IgD-negative memory B cell (primary cell): ENCODE results near the gene SLX4IP. TPM values are rescaled to one million over a fixed set of nuclear protein-coding genes. Genes with fewer than 3 reads are reported as not detected.
"Not testable (repeated sequence)": the region's sequence is repeated elsewhere in the genome, so short reads cannot be mapped to it uniquely, and the experiment has no call there.

Experiments
- H3K27ac Mint-ChIP-seq, 3 donors: one replicate each; pipeline ENCODE4 v1.8.0; 2020 to 2022; ENCODE audit warnings: mild to moderate bottlenecking in 3 of 3, mixed read lengths in 3 of 3, moderate library complexity in 1 of 3
- H3K27me3 Mint-ChIP-seq: one replicate; pipeline ENCODE4 v1.8.0; 2021; ENCODE audit warnings: mixed read lengths
- H3K36me3 Mint-ChIP-seq: one replicate; pipeline ENCODE4 v1.8.0; 2020; ENCODE audit warnings: mild to moderate bottlenecking, mixed read lengths
- H3K4me1 Mint-ChIP-seq, 3 donors: one replicate each; pipeline ENCODE4 v1.8.0; 2020 to 2022; ENCODE audit warnings: mixed read lengths in 3 of 3, mild to moderate bottlenecking in 1 of 3
- H3K4me3 Mint-ChIP-seq, 4 donors: one replicate each; pipeline ENCODE4 v1.8.0; 2020 to 2022; ENCODE audit warnings: mild to moderate bottlenecking in 4 of 4, mixed read lengths in 4 of 4, moderate library complexity in 3 of 4
- H3K9me3 Mint-ChIP-seq, 3 donors: one replicate each; pipeline ENCODE4 v1.8.0; 2020 to 2021; ENCODE audit warnings: mixed read lengths in 3 of 3, mild to moderate bottlenecking in 1 of 3
- polyA plus RNA-seq: library from polyadenylated mRNA; unstranded; fragments of 300-500 nt; fragmentation: Illumina TruSeq; gene quantifications from one replicate; pipeline ENCODE4 v1.2.3, GENCODE V29; 2021

SLX4IP gene
- polyA plus RNA-seq, 1 donor from 2014 or later, result 2.0 TPM

DNA sequence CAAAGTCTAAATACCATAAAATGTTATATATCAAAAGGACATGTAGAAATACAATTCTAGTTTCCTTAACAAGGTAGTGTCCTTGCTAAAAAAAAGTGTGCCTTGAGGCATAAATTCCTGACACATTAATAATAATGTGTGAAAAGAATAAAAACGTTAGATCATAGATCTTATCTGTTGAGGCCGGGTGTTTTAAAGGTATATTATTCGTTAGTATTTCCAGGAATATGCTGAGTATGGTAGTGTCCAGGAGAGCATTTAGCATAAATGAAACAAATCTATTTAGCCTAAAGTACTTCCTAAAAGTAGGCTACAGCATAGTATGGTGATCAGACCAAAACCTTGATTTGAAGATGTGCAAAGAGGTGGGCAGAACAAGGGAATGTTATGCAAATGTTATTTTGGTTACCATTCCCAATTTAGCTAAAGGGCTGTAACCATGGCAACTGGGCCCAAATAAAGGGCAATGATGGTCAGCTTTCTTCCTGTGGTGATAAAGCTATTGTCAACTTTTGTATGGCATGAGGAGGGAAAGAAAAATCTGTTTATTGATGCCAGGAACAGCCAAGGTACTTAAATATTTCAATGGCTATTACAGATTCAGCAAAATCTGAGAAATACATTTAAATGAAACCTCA, 20.0 kb upstream of the SLX4IP start:
- Mint-ChIP-seq H3K4me1 (peaks cover 15 to 22% (median 18%) of the 10 kb centered on the region in 3 donors), H3K9me3 (no peaks in the 10 kb centered on the region), H3K36me3 (peaks cover 7% of the 10 kb centered on the region), H3K4me3 (no peak overlapping the region), H3K27me3 (no peaks in the 10 kb centered on the region), H3K27ac (no peak overlapping the region)

- H3K4me1 Mint-ChIP-seq, result peaks cover 15 to 24% (median 20%) of the 10 kb centered on the region in 3 donors
- not testable (repeated sequence) for H3K27me3 Mint-ChIP-seq, H3K4me3 Mint-ChIP-seq, H3K27ac Mint-ChIP-seq, H3K9me3 Mint-ChIP-seq
- peaks cover 12% of the 10 kb centered on the region for H3K36me3 Mint-ChIP-seq
These were observed 17.9 kb upstream of the SLX4IP start for GRCh38 chr20:10417218-10417617.

- Mint-ChIP-seq H3K9me3 (no peaks in the 10 kb centered on the region), H3K4me1 (peaks cover 15 to 24% (median 19%) of the 10 kb centered on the region in 3 donors), H3K36me3 (peaks cover 12% of the 10 kb centered on the region), H3K27ac (no peak overlapping the region), H3K27me3 (no peaks in the 10 kb centered on the region), H3K4me3 (no peak overlapping the region)
These were observed 15.5 kb upstream of the SLX4IP start for GRCh38 chr20:10419550-10420133.

DNA sequence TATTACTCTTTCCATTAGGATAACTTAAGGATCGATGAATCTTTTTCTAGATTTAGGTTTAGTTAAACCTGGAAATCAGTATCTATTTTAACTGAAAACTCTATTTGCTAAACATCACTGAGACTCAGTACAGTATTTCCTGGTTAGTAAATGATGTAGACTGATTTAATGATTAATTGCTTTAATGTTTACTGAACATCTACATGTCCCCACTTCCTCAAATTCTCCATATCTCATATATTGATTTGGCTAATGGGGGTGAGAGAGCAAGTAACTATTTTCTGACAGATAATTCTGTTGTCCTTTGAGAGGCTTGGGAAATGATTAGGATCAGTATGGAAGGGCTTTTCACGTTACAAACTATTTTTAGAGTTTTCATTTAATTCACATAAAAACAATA, 11.4 kb upstream of the SLX4IP start:
- Mint-ChIP-seq H3K27me3 (no peaks in the 10 kb centered on the region), H3K9me3 (no peaks in the 10 kb centered on the region), H3K4me1 (peaks cover 4 to 11% (median 11%) of the 10 kb centered on the region in 3 donors), H3K27ac (no peak overlapping the region), H3K4me3 (no peak overlapping the region), H3K36me3 (peaks cover 5% of the 10 kb centered on the region)

- no peaks in the 10 kb centered on the region for H3K9me3 Mint-ChIP-seq
- no peaks in the 10 kb centered on the region for H3K27me3 Mint-ChIP-seq
- no peaks in the 10 kb centered on the region for H3K36me3 Mint-ChIP-seq
- no peak overlapping the region for H3K4me3 Mint-ChIP-seq
- H3K27ac Mint-ChIP-seq, result peak overlapping the region in 1 of 3 donors; percentile 49
- peaks cover 32 to 33% (median 33%) of the 10 kb centered on the region in 3 donors for H3K4me1 Mint-ChIP-seq
These were observed 7.9 kb upstream of the SLX4IP start for GRCh38 chr20:10427060-10427692.

DNA sequence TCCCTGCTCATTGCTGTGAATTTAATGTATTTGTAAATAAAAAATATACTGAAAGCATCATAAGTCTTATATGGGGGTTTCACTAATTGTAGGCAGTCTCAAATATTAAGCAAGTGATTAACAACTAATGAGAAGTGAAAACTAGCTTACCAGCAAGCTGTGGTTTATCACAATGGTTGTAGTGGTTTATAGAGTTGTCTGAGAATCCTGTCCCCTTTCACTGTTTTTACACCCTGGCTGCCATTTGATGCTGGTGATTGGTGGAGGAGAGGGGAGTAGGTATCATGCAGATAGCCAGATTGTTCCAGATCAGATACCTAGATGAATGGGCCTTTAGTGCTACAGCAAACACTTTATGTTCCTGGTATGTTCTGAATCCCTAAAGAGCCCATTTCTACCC, 7.1 kb upstream of the SLX4IP start:
- Mint-ChIP-seq H3K27me3 (no peaks in the 10 kb centered on the region), H3K9me3 (no peaks in the 10 kb centered on the region), H3K27ac (peak overlapping the region in 1 of 3 donors; percentile 49), H3K4me1 (peaks cover 33 to 35% (median 34%) of the 10 kb centered on the region in 3 donors), H3K36me3 (no peaks in the 10 kb centered on the region), H3K4me3 (peak overlapping the region in 1 of 4 donors; percentile 28)

DNA sequence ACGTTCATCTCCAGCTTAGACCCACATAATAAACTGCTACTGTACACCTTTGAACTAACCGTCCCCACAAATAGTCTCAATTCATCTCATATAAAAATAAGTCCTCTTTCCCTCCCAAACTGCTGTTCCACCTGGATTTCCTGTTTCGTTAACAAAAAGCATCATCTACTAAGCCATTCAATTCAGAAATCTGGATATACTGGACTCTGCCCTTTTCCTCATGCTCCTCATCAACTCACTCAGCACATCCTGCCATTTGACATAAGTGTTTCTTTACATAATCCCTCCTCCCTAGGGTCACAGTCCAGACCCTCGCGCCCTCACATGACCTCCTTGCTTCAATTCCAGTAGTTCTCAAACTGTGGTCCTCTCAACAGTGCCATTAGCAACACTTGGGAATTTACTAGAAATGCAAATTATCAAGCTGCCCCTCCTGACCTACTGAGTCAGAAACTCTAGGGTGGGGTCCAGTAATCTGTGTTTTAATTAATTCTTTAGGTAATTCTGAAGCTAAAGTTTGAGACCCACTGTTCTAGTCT, 5.6 kb upstream of the SLX4IP start:
- no peaks in the 10 kb centered on the region for H3K27me3 Mint-ChIP-seq
- H3K27ac Mint-ChIP-seq, result peak overlapping the region in 2 of 3 donors; percentile 21 to 46
- peak overlapping the region in 2 of 4 donors; percentile 3 to 32 for H3K4me3 Mint-ChIP-seq
- no peaks in the 10 kb centered on the region for H3K9me3 Mint-ChIP-seq
- H3K4me1 Mint-ChIP-seq, result peaks cover 31 to 44% (median 38%) of the 10 kb centered on the region in 3 donors
- no peaks in the 10 kb centered on the region for H3K36me3 Mint-ChIP-seq

- peak overlapping the region in 1 of 4 donors; percentile 74 for H3K4me3 Mint-ChIP-seq
- H3K27me3 Mint-ChIP-seq, result no peaks in the 10 kb centered on the region
- no peaks in the 10 kb centered on the region for H3K36me3 Mint-ChIP-seq
- peak overlapping the region; percentile 4 to 46 (median 38) for H3K27ac Mint-ChIP-seq
- no peaks in the 10 kb centered on the region for H3K9me3 Mint-ChIP-seq
- peaks cover 32 to 49% (median 38%) of the 10 kb centered on the region in 3 donors for H3K4me1 Mint-ChIP-seq
These were observed 5.1 kb upstream of the SLX4IP start for GRCh38 chr20:10430000-10430466.

GRCh38 chr20:10430704-10431103, 4.4 kb upstream of the SLX4IP start:
- peak overlapping the region in 2 of 4 donors; percentile 17 to 74 for H3K4me3 Mint-ChIP-seq
- H3K9me3 Mint-ChIP-seq, result no peaks in the 10 kb centered on the region
- H3K27me3 Mint-ChIP-seq, result no peaks in the 10 kb centered on the region
- H3K4me1 Mint-ChIP-seq, result peaks cover 38 to 56% (median 43%) of the 10 kb centered on the region in 3 donors
- H3K27ac Mint-ChIP-seq, result peak overlapping the region in 2 of 3 donors; percentile 38 to 48
- H3K36me3 Mint-ChIP-seq, result no peaks in the 10 kb centered on the region

DNA sequence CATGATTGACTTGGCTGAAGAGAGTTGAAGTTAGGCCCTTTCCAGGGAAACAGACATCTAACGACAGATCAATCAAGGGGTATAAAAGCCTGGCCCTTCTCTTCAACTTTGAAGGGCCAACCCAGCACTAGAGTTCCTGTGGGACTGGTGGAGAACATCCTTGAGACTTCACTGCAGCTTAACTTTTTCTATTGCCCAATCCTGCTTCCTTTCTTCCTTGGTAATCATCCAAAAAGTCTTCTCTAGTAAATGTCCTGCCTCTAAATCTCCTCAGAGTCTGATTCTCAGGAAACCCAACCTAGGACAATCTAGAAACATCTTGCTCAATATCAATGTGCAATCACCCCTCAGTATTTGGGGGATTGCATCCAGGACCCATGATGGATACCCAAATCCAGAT, 3.0 kb upstream of the SLX4IP start:
- Mint-ChIP-seq H3K27me3 (no peaks in the 10 kb centered on the region), H3K36me3 (no peaks in the 10 kb centered on the region), H3K4me3 (peak overlapping the region; percentile 19 to 74 (median 62)), H3K9me3 (no peaks in the 10 kb centered on the region), H3K27ac (peak overlapping the region; percentile 38 to 81 (median 60)), H3K4me1 (peaks cover 36 to 58% (median 44%) of the 10 kb centered on the region in 3 donors)

DNA sequence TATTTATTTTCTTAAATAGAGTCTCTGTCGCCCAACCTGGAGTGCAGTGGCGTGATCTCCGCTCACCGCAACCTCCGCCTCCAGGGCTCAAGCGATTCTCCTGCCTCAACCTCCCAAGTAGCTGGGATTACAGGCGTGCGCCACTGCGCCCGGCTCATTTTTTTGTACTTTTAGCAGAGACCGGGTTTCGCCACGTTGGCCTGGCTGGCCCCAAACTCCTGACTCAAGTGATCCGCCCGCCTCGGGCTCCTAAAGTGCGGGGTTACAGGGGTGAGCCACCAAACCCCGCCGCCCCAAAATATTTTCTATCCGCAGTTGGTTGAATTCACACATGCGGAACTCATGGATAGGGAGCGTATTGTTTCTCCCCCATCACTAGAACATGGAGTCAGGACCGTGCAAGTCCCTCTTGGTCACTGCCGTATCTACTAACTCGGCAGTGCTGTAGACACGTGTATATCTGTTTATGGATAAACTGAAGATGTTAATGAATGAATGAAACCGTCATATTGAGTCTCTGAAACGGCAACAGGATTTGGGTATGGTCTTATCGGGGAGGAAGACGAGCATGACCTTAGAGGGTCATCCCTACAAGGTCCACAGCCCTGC, 2.0 kb upstream of the SLX4IP start:
- Mint-ChIP-seq H3K4me3 (peak overlapping the region; percentile 91 to 100 (median 95)), H3K4me1 (peaks cover 35 to 55% (median 40%) of the 10 kb centered on the region in 3 donors), H3K27me3 (no peaks in the 10 kb centered on the region), H3K27ac (peak overlapping the region; percentile 86 to 97 (median 95)), H3K36me3 (no peaks in the 10 kb centered on the region), H3K9me3 (no peaks in the 10 kb centered on the region)

DNA sequence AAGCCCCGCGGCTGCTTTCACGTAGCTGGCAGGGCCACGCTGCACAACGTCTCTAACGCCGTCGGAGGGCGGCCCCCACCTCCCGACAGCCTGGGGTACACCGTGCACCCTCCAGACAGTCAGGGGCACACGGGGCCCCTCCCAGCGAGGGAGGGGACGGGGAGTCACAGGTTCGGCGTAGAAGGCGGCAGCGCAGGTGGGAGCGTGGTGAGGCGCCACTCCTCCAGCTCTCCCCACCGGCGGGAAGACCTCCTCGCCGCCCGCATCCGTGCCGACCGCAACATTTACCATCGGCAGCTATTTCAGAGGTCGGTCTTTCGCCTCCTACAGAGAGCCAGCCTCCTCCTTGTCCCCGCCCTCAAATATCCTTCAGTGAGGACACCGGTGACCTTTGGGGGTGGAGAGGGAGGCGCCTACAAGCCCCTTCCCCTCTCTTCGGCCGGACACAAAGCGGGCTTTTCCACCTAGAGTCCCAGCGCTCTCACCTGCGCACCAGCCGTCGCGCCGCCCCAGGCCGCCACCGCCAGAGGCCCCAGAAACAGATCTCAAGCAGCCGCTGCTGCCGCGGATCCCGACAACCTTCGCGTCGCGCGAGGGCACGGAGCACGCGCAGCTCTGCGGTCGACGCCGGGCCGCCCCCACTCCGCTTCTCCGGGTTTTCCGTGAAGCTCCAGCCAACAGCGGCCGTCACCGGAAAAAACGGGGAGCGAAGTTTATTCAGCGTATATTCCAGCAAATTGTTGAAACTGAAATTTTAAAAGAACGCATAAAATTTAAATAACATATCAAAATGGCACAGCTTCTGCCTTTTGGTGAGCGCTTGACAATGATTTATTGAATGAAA, 1.3 kb upstream of the SLX4IP start, which contains the start of gene MKKS:
MKKS (minus strand) TSS at position 600 of the 844 bp plus-strand sequence. CDS start 20,708 bp downstream, outside the sequence.
- peak within 1 kb of the TSS; percentile 91 to 100 (median 95) for H3K4me3 Mint-ChIP-seq
- no peaks in the 10 kb centered on the region for H3K9me3 Mint-ChIP-seq
- no peaks in the 10 kb centered on the region for H3K36me3 Mint-ChIP-seq
- H3K27me3 Mint-ChIP-seq, result no peaks in the 10 kb centered on the region
- peaks cover 34 to 53% (median 37%) of the 10 kb centered on the region in 3 donors for H3K4me1 Mint-ChIP-seq
- peak within 1 kb of the TSS; percentile 86 to 97 (median 95) for H3K27ac Mint-ChIP-seq

DNA sequence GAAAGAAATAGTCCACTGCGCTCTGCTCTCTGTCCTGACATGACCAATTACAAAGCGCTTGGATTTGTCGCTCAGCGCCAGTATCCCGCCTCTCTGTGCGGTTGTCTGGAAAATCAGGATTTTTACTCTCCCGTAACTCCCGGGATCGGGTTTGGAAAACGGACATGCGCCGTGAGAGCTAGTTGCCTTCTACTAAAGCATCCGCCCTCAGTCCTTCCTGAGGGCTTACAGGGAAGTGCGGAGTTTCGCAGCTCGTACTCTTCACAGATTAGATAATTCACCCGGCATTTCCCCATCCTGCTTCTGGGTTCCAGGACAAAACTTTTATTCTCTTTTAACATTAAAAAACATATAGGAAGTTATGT, 656 bp upstream of the SLX4IP start:
- no peaks in the 10 kb centered on the region for H3K9me3 Mint-ChIP-seq
- peaks cover 28 to 47% (median 31%) of the 10 kb centered on the region in 3 donors for H3K4me1 Mint-ChIP-seq
- H3K27me3 Mint-ChIP-seq, result no peaks in the 10 kb centered on the region
- peak overlapping the region; percentile 86 to 97 (median 95) for H3K27ac Mint-ChIP-seq
- H3K4me3 Mint-ChIP-seq, result peak overlapping the region; percentile 91 to 100 (median 95)
- no peaks in the 10 kb centered on the region for H3K36me3 Mint-ChIP-seq
